H1 (cell line): ENCODE measurements around the gene HNRNPA3. TPM values are rescaled to one million over a fixed set of nuclear protein-coding genes. Genes with fewer than 3 reads are reported as not detected.

Experiments
- CTCF ChIA-PET: fragments of 300-600 bp; sonication (Branson Sonifier 250); formaldehyde crosslinking; loops from one replicate; lab custom pipeline; 2021; ENCODE audit not compliant: partially characterized antibody; lab: Charles Lee
- POLR2A ChIA-PET: fragments of 300-600 bp; sonication (Branson Sonifier 250); formaldehyde crosslinking; loops from one replicate; lab custom pipeline; 2021; ENCODE audit warnings: inconsistent platforms; ENCODE audit not compliant: partially characterized antibody; lab: Charles Lee
- DNase-seq, 2 experiments: peaks; one replicate each; pipeline versions ENCODE4 v3.0.0 to v3.0.0-alpha.2; 2010 to 2022; ENCODE audit warnings: low spot score in 2 of 2, low read depth in 1 of 2, mixed read lengths in 1 of 2
- FAIRE-seq: peaks from 2 replicates; lab custom pipeline; 2011; peaks lifted over from hg19 to GRCh38; lab: Jason Lieb, UNC
- H2AFZ ChIP-seq: 2 replicates; pipeline ENCODE4 v1.8.1; 2012; ENCODE audit warnings: low read length, inconsistent platforms
- H2AK5ac ChIP-seq: 2 replicates; pipeline ENCODE4 v1.6.1; 2013; ENCODE audit warnings: low read depth, low read length
- H2BK120ac ChIP-seq: replicated peaks from 2 replicates; pipeline ENCODE3; 2013; ENCODE audit warnings: low read depth, low read length, inconsistent platforms
- H2BK12ac ChIP-seq: 2 replicates; pipeline ENCODE4 v1.6.1; 2013; ENCODE audit warnings: low read depth, low read length
- H2BK15ac ChIP-seq: 2 replicates; pipeline ENCODE4 v1.6.1; 2013; ENCODE audit warnings: low read length
- H2BK20ac ChIP-seq: 2 replicates; pipeline ENCODE4 v1.6.1; 2013; ENCODE audit warnings: low read length
- H2BK5ac ChIP-seq: 2 replicates; pipeline ENCODE4 v1.6.1; 2013; ENCODE audit warnings: low read depth, low read length
- H3K14ac ChIP-seq: 2 replicates; pipeline ENCODE4 v1.6.1; 2013; ENCODE audit warnings: inconsistent platforms; ENCODE audit not compliant: insufficient read length
- H3K18ac ChIP-seq: 2 replicates; pipeline ENCODE4 v1.6.1; 2013; ENCODE audit warnings: low read length; ENCODE audit errors: extremely low read depth
- H3K23ac ChIP-seq: 2 replicates; pipeline ENCODE4 v1.6.1; 2013; ENCODE audit warnings: inconsistent platforms; ENCODE audit not compliant: insufficient read length
- H3K23me2 ChIP-seq: 2 replicates; pipeline ENCODE4 v1.6.1; 2013; ENCODE audit warnings: low read depth, low read length
- H3K27ac ChIP-seq: 2 replicates; pipeline ENCODE4 v1.6.1; 2011; ENCODE audit warnings: low read depth, low read length, inconsistent platforms
- H3K27me3 ChIP-seq, 4 experiments: replicated peaks in 1 of 4; 1 replicate in 1 of 4; 2 replicates in 3 of 4; pipeline versions ENCODE4 v1.6.1 to v1.8.1; 2011 to 2013; ENCODE audit warnings: low read length in 3 of 4, mild to moderate bottlenecking in 3 of 4, inconsistent platforms in 2 of 4, mixed read lengths in 2 of 4, moderate library complexity in 1 of 4; ENCODE audit not compliant: control insufficient read depth in 3 of 4, insufficient read depth in 3 of 4; ENCODE audit errors: extremely low read depth in 1 of 4
- H3K36me3 ChIP-seq, 4 experiments: 2 replicates each; pipeline versions ENCODE4 v1.6.1 to v1.8.1; 2011 to 2013; ENCODE audit warnings: mild to moderate bottlenecking in 4 of 4, low read length in 3 of 4, moderate library complexity in 2 of 4, control low read depth in 1 of 4, inconsistent platforms in 1 of 4; ENCODE audit not compliant: insufficient read depth in 4 of 4, control insufficient read depth in 2 of 4
- H3K4ac ChIP-seq: replicated peaks from 2 replicates; pipeline ENCODE3; 2013; ENCODE audit warnings: low read length, low read depth, mixed read lengths, inconsistent platforms; ENCODE audit not compliant: insufficient read length
- H3K4me1 ChIP-seq, 4 experiments: replicated peaks in 1 of 4; 1 replicate in 1 of 4; 2 replicates in 3 of 4; pipeline versions ENCODE4 v1.6.1 to v1.8.1; 2011 to 2013; ENCODE audit warnings: low read length in 3 of 4, inconsistent platforms in 2 of 4, mixed read lengths in 1 of 4; ENCODE audit not compliant: insufficient read depth in 4 of 4, control insufficient read depth in 3 of 4
- H3K4me2 ChIP-seq, 2 experiments: 2 replicates each; pipeline versions ENCODE4 v1.6.1 to v1.8.1; 2011 to 2013; ENCODE audit warnings: low read depth in 2 of 2, low read length in 2 of 2, control low read depth in 1 of 2, inconsistent platforms in 1 of 2, mild to moderate bottlenecking in 1 of 2; ENCODE audit not compliant: insufficient read depth in 1 of 2
- H3K4me3 ChIP-seq, 4 experiments: fragments of 200-600, 300-600 bp in 1 of 4; sonication (generic), shearing (Covaris generic), sonication (Bioruptor Twin) in 1 of 4; 2 replicates each; pipeline versions ENCODE4 v1.5.1 to v1.8.1; 2011 to 2016; ENCODE audit warnings: low read length in 4 of 4, low read depth in 3 of 4, control low read depth in 2 of 4, inconsistent platforms in 2 of 4, mild to moderate bottlenecking in 2 of 4, mixed read lengths in 1 of 4, moderate library complexity in 1 of 4; ENCODE audit not compliant: insufficient read depth in 2 of 4; ENCODE audit errors: extremely low read depth in 1 of 4
- H3K56ac ChIP-seq: replicated peaks from 2 replicates; pipeline ENCODE3; 2013; ENCODE audit warnings: low read depth, mild to moderate bottlenecking, mixed read lengths, low read length, inconsistent platforms; ENCODE audit not compliant: insufficient read length
- H3K79me1 ChIP-seq: 2 replicates; pipeline ENCODE4 v1.6.1; 2013; ENCODE audit warnings: low read depth, low read length, control low read depth
- H3K79me2 ChIP-seq, 2 experiments: 2 replicates each; pipeline versions ENCODE4 v1.6.1 to v1.8.1; 2012 to 2013; ENCODE audit warnings: low read length in 2 of 2, mild to moderate bottlenecking in 2 of 2, inconsistent platforms in 1 of 2; ENCODE audit not compliant: insufficient read depth in 2 of 2, control insufficient read depth in 1 of 2
- H3K9ac ChIP-seq, 4 experiments: replicated peaks in 1 of 4; 1 replicate in 1 of 4; 2 replicates in 3 of 4; pipeline versions ENCODE4 v1.6.1 to v1.8.1; 2011 to 2013; ENCODE audit warnings: low read depth in 3 of 4, low read length in 3 of 4, control low read depth in 2 of 4, mild to moderate bottlenecking in 2 of 4, moderate library complexity in 2 of 4, inconsistent platforms in 1 of 4; ENCODE audit errors: extremely low read depth in 1 of 4
- H3K9me3 ChIP-seq, 2 experiments: 2 replicates each; pipeline versions ENCODE4 v1.6.1 to v1.8.1; 2012 to 2013; ENCODE audit warnings: mild to moderate bottlenecking in 2 of 2, moderate library complexity in 2 of 2, control low read depth in 1 of 2, inconsistent platforms in 1 of 2, low read depth in 1 of 2, low read length in 1 of 2, mixed read lengths in 1 of 2; ENCODE audit not compliant: insufficient read depth in 2 of 2
- H4K20me1 ChIP-seq, 2 experiments: replicated peaks in 1 of 2; 2 replicates each; pipeline versions ENCODE3 to v1.8.1; 2011 to 2013; ENCODE audit warnings: inconsistent platforms in 2 of 2, low read length in 2 of 2, mild to moderate bottlenecking in 1 of 2; ENCODE audit not compliant: insufficient read depth in 2 of 2, control insufficient read depth in 1 of 2
- H4K5ac ChIP-seq: 2 replicates; pipeline ENCODE4 v1.6.1; 2013; ENCODE audit warnings: low read length, low read depth, mixed read lengths, inconsistent platforms; ENCODE audit not compliant: insufficient read length
- H4K8ac ChIP-seq: 2 replicates; pipeline ENCODE4 v1.8.0; 2013; ENCODE audit warnings: mild to moderate bottlenecking, moderate library complexity, low read length, inconsistent platforms; ENCODE audit not compliant: insufficient read depth; ENCODE audit errors: extremely low read depth
- H4K91ac ChIP-seq: replicated peaks from 2 replicates; pipeline ENCODE3; 2013; ENCODE audit warnings: low read length, mixed read lengths, inconsistent platforms; ENCODE audit not compliant: insufficient read length
- HDAC2 ChIP-seq, 2 experiments: fragments of 300-600 bp in 1 of 2; sonication (generic) in 1 of 2; IDR thresholded peaks; 2 replicates each; pipeline ENCODE4 v1.6.1; 2011 to 2012; ENCODE audit warnings: low read depth in 2 of 2, low read length in 2 of 2, mild to moderate bottlenecking in 2 of 2, moderate library complexity in 2 of 2, borderline replicate concordance in 1 of 2, inconsistent platforms in 1 of 2
- KDM1A ChIP-seq: fragments of 200-600, 300-600 bp; sonication (generic); IDR thresholded peaks from 2 replicates; pipeline ENCODE4 v1.7.1; 2016; ENCODE audit warnings: mild to moderate bottlenecking, low read length, borderline replicate concordance
- SAP30 ChIP-seq: fragments of 300-600 bp; sonication (generic); IDR thresholded peaks from 2 replicates; pipeline ENCODE4 v1.7.1; 2012; ENCODE audit warnings: low read length, moderate library complexity, mild to moderate bottlenecking, inconsistent platforms; ENCODE audit not compliant: insufficient read depth, insufficient replicate concordance
- SIRT6 ChIP-seq: IDR thresholded peaks from one replicate; pipeline ENCODE4 v1.7.1; 2012; ENCODE audit warnings: low read length, inconsistent platforms
- TCF12 ChIP-seq: IDR thresholded peaks from 2 replicates; pipeline ENCODE4 v1.6.1; 2011; ENCODE audit warnings: low read depth, mild to moderate bottlenecking, low read length
- WGBS, 2 experiments: shearing (Covaris generic) in 1 of 2; methylation state at CpG; one replicate each; pipeline versions ENCODE4 v1.1.6 to v1.1.7; 2013 to 2015; ENCODE audit warnings: low lambda C conversion rate in 2 of 2, mixed read lengths in 2 of 2, inconsistent platforms in 1 of 2, low coverage in 1 of 2, missing lambda C conversion rate in 1 of 2; ENCODE audit not compliant: insufficient replicate concordance in 2 of 2, insufficient coverage in 1 of 2, insufficient read length in 1 of 2; ENCODE audit errors: extremely low coverage in 1 of 2, missing lambda C conversion rate in 1 of 2; 5-methylcytosine and 5-hydroxymethylcytosine counted together
- polyA plus RNA-seq, 7 experiments: library from polyadenylated mRNA; depleted of rRNA in 3 of 7; stranded (reverse) in 5 of 7; unstranded in 2 of 7; fragments of >200 nt in 5 of 7; fragments of 200-250 nt in 2 of 7; gene quantifications; 1 replicate in 5 of 7; 2 replicates in 1 of 7; 4 replicates in 1 of 7; pipeline versions ENCODE4 v1.2.1 to v1.2.3, GENCODE V29; 2011 to 2013; ENCODE audit warnings: missing spikeins in 2 of 7, mixed read lengths in 2 of 7
- total RNA-seq: library from RNA; stranded (reverse); fragmentation: NEBNext Ultra II Directional; extraction: Animal tissue kit (Norgen Biotek cat#: 25700); gene quantifications from 2 replicates; pipeline ENCODE4 v1.2.1, GENCODE V29; 2021

Gene HNRNPA3
- total and polyA plus RNA-seq, 2 of the 8 experiments (the other 6 are each of a cell fraction or from before 2014, with no cell fraction given), result 66.1 to 408 TPM

GRCh38 chr2:177258059-177258458 is 45.5 kb downstream of the HNRNPA3 start:
- DNase-seq (no peak), FAIRE-seq (no peak)
- no peak overlapping the region for H2BK120ac ChIP-seq
- H2BK5ac ChIP-seq, result no peak overlapping the region
- H4K8ac ChIP-seq, result no peak overlapping the region
- H3K56ac ChIP-seq, result no peak overlapping the region
- no peaks in the 10 kb centered on the region for H3K27me3 ChIP-seq
- no peak for TF ChIP-seq HDAC2 (IDR thresholded peaks at IDR 0.05; ENCODE audit: borderline replicate concordance in 1 of 2, low read depth in 2 of 2, low read length in 2 of 2)
- TF ChIP-seq SAP30, result no peak
- peak; percentile 82 for TF ChIP-seq KDM1A
- TF ChIP-seq TCF12, result no peak
- TF ChIP-seq SIRT6, result no peak
- no peak overlapping the region for H2BK15ac ChIP-seq
- H3K4me3 ChIP-seq, result no peak overlapping the region
- H4K20me1 ChIP-seq, result peaks cover 11 to 12% of the 10 kb centered on the region in 2 experiments
- no peak overlapping the region for H2AK5ac ChIP-seq
- ChIA-PET CTCF (interaction anchor here (1.6 kb wide), 1 partner anchor 63 kb away, joined by 3 read pairs; no protein-coding TSS in a partner anchor), POLR2A (interaction anchor here (1.3 to 1.8 kb wide), 3 partner anchors 12 to 43 kb away, joined by 6 to 7 read pairs (median 7); no protein-coding TSS in a partner anchor)
- H3K23me2 ChIP-seq, result no peaks in the 10 kb centered on the region
- no peak overlapping the region for H3K4me2 ChIP-seq
- H3K36me3 ChIP-seq, result peaks cover 0 to 3% (median 0%) of the 10 kb centered on the region in 4 experiments; a peak in 1 of 8 replicates
- no peak overlapping the region for H2BK20ac ChIP-seq
- H3K4me1 ChIP-seq, result peaks cover 0 to 9% (median 0%) of the 10 kb centered on the region in 4 experiments; a peak in 1 of 7 replicates
- no peak overlapping the region for H3K23ac ChIP-seq
- no peak overlapping the region for H3K9ac ChIP-seq
- H3K79me1 ChIP-seq, result no peaks in the 10 kb centered on the region; the same call in none of the 2 replicates
- H3K14ac ChIP-seq, result no peak overlapping the region
- no peak overlapping the region for H3K27ac ChIP-seq
- H3K9me3 ChIP-seq, result peaks cover 7 to 8% of the 10 kb centered on the region in 2 experiments
- no peak overlapping the region for H2BK12ac ChIP-seq
- no peak overlapping the region for H4K91ac ChIP-seq
- no peak overlapping the region for H4K5ac ChIP-seq
- H3K79me2 ChIP-seq, result peaks cover 17 to 99% of the 10 kb centered on the region in 2 experiments
- no peak overlapping the region for H3K18ac ChIP-seq
- 94% methylated on average over 2 of the region's 2 CpGs; no CpG with 5 or more reads in 1 of the 2 experiments for WGBS, 2 experiments
- no peak overlapping the region for H3K4ac ChIP-seq
- H2AFZ ChIP-seq, result no peak overlapping the region
